HG02943 (cell line): ENCODE data around the gene MTMR12.
A peak's percentile ranks its signal among the peaks of the same experiment; 100 is the strongest.
"Not testable (repeated sequence)": the region's sequence is repeated elsewhere in the genome, so short reads cannot be mapped to it uniquely, and the experiment has no call there.

Source experiments
- ATAC-seq: cut with Tn5 transposase; IDR thresholded peaks from one replicate; pipeline ENCODE4 v1.9.1; 2021; ENCODE audit warnings: mild to moderate bottlenecking, low read depth, moderate library complexity; ENCODE audit not compliant: unreplicated experiment

MTMR12 gene

DNA sequence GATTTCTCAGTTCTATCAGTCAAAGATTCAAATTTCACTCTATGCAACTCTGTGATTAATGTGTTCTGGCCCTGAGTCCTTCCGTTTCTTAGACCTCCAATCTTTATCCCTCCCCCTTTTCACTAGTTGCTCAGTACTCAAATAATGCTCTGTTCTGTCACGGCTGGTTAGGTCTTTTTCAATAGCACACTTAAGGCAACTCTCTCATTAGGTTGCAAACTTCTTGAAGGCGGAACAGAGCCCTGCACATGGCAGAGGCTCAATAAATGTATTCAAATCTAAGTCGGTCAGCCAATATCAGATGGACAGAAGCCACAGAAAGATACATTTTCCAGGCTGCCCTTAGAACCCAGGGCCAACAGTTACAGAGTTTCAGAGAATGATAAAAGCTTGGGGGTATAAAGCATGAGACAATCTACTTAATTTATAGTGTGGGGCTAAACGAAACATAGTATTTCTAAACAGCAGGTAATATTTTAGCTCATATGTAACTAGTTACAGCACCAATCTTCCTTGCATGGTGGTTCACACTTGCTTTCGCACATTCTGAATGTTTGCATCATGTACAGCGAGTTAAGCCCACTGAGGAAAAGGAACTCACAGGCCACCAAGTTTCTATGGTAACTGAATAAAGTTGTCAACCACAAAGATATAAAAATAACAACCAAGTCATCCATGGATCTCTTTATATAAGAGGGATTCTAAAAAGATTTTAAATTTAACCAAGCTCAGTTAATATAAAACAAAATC is 71.5 kb downstream of the MTMR12 start:
- no peak for ATAC-seq

DNA sequence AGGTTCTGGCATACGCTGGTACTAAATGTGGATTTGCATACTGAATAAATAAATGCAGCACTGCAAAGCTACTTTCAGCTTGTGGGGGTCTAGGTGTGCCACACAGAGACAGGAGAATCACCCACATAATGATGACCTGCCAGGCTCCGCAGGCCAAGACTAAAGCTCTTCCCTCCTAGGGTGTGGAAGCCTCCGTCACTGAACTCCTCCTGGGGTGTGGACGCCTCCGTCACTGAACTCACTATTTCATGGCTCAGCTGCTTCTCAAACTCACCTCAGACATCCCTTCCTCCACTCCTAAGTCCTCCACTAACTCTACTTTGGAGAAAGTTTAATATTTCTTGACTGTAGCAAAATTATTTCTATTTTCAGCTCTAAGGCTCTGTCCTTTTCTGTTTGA is 73.4 kb downstream of the MTMR12 start:
- ATAC-seq, result no peak

DNA sequence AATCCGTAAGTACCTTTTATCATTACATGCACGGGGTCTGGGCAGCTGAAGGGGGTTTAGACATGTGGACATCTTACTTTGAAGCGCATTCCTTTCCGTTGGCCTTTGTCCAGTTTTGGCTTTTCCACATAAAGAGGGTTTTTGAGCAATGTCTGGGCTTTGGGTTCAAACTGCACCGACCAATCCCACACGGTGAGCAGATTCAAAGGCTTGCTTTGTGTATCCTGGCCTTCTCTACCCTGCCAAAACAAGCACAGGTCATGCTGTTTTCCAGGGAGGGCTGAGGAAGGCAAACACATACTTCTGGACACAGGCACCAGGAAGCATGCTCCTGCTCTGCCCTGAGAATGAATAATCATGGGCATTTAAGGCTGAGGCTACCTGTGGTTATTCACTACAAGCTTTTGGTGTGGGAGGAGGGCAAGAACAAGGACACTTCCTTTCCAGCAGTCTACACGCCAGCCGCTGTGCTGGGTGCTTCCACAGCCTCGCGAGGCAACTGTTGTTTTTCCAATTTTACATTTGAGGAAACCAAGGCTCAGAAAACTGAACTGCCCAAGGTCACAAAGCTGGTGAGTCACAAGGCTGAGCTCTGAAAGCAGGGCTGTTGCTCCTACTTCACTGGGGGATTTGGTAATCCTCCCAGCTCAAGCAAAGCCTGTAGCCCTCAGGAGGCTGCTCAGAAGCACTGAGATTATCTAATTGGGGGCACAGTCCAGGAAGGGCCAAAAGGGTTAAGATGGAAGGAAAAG is 78.9 kb downstream of the MTMR12 start:
- no peak for ATAC-seq

GRCh38 chr5:32233220-32233695 is 79.5 kb downstream of the MTMR12 start:
- no peak for ATAC-seq

GRCh38 chr5:32232441-32233219 is 80.1 kb downstream of the MTMR12 start:
- peak; percentile 91 for ATAC-seq

DNA sequence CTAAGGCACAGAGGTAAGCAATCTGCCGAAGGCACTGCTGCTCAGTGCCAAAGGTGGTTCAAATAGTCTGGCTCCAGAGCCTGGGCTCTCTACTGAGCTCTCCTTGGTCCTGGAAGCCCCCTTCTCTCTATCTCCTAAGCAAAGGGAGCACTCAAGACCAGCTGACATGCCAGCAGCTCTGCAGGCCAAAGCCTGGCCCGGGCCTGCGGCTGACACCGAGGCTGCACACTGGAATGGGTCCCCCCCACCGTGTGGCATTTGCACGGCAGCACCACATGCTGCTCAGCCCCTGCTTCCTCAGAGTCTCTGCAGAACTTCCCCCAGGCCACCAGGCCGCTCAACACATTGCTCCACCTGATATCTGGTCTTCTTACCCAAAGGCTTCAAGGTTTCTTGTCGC is 80.8 kb downstream of the MTMR12 start:
- ATAC-seq, result no peak

DNA sequence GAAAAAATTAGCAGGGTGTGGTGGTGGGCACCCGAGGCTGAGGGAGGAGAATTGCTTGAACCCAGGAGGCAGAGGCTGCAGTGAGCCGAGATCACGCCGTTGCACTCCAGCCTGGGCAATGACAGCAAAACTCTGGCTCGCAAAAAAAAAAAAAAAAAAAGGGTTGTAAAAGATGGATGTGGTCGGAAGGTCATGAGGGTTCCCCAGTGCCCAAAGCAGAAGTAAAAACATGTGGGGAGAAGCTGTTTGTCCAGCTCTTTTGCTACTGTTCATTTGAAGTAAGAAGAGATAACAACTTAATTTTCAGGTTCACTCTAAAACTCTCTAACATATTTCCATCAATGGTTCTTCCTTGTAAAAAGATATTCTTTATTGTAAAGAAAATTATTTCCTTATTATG is 81.5 kb downstream of the MTMR12 start:
- no peak for ATAC-seq

DNA sequence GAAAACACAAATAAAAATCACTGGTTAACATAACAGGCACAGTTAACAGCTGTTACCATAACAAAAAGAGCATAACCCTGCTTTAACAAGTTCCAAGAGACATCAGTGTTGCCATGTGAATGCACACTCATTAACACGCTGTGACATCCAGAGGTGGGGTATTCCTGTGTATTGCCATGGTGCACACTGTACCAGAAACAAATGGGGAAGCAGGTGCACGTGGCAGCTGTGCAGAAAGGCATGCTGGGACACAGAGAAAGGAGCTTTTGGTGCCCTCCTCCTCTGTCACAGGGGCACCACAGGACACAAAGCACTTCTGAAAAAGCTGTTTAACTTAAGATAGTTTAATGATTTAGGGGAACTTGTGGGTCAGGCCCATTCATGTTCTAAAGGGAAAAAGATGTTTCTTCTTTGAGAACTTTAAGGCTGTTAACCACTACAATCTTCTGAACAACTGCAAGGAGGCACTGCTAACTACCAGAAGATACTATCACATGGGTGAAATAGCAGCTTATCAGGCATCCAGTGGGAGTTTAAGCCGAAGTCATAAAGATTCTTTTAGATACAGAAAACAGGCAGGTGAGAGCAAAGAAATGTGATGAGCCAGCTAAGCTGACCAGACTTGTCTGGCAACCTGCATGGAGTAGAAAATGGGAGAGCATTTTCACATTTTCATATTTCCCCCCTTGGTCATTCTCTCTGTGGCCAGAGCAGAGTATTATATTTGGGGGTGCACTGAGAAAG is 82.2 kb downstream of the MTMR12 start:
- ATAC-seq, result no peak

DNA sequence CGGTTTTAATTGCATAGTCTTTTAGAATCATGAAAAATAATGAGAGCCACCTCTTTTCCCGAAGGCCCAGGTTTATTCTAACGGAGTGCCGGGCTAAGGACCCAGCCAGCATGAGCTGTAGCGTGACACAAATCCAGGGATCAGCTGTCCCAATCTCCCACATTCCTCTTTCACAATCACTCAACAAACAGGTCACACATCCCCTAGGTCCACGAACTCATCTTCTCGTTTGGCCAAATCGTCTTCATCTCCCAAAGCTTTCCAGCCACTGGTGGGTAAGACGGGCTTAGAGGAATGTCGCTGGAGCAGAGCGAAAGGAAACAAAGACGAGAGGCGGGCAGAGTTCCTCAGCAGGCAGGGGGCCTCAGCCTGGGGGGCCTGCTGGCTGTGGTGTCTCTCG is 83.2 kb downstream of the MTMR12 start:
- no peak for ATAC-seq

DNA sequence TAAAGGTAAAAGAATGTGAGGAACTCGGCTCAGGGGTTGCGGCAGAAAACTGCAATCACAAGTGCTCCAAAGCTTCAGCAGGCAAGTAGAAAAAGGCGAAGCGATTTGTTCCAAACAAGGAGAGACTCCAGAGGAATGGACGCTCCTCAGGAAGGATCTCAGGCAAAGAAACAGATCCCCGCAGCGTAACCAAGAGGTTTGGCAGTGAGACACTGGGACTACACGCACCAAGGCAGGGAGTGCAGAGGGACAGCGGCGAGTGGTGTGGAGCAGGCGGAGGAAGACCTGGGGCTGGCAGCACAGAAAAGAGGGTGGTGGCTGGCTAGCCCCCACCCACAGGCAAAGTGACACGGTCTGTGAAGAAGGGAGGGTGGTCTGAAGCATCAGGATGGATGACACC is 83.9 kb downstream of the MTMR12 start:
- no peak for ATAC-seq

- ATAC-seq, result no peak
Observed at GRCh38 chr5:32225445-32225844, 87.3 kb downstream of the MTMR12 start.

DNA sequence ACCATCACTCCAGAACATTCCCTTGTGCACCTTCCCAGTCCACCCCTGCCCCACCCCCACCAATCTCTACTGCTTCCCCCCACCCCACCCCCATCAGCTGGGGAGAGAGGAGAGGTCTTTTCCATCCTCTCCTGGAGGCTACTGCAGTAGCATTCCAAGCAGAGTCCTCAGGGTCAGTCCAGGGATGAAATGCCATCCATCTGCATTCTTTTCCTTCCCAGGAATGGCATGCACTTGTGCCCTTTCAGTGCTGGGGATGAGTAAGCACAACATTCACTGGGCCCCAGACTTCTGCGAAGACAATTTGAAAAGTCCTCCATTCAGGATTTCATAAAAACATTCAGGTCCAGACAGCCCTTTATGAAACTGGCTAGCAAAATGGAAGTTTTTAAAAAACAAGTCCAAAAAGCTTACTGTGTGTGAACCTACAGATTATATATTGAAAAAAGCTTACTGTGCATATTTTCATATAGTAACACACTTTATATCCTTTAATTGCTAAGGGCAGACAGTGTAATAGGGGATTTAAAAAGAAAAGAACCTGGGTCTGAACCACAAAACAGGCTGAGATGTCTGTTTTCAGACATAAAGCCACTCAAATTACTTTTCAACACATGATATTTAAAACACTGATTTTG is 88.6 kb downstream of the MTMR12 start:
- no peak for ATAC-seq

DNA sequence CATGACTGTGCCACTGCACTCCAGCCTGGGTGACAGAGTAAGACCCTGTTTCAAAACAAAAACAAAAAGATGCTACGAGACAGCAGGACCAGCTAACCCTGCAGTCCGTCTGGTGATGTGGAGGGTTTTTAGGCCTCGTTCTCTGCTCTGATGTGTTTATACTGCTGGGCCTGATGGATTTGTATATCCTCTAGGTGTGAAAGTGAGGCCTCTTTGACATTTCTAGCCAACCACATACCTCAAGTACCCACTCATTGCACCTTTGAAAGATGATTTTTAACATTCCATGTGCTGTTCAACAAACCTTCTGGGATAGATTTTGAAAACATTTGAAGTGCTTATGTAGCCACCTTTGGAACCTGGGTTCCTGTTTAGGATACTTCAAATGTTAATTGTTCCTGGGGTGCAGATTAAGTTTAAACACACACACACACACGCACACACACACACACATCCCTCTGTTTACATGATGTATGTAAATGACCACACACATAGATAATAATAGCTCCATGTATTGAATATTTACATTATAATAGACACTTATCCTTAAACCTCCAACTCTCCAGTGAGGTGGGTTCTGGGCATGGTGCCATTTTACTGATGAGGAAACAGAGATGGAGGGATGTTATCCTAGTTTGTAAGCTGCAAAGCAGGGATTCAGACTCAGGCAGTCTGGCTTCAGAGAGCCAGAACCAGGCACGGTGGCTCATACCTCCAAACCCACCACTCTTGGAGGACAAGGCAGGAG is 89.8 kb downstream of the MTMR12 start:
- no peak for ATAC-seq

DNA sequence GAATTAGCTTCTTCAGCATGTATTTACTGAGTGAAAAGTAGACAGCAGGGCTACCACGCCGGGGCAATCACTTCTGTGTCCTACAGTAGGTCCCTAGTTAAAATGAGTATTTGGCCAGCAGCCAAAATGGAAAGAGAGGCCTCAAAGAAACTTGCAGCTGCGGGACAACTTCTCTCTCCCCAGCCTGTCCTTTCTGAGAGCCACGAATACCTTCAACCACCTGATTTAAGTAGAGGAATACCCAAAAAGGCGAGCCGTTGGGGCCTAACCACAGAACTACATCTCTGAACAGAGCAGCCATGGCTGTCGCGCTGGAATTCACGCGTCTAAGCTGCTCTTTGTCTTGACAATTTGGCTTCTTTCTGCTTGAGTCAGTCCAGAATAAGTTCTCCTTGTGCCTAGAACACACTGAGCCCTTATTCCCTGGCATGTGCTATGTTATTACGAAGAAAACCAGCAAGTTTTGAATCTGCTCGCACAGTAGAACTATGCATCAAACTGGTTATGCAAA is 94.8 kb downstream of the MTMR12 start:
- ATAC-seq, result no peak

DNA sequence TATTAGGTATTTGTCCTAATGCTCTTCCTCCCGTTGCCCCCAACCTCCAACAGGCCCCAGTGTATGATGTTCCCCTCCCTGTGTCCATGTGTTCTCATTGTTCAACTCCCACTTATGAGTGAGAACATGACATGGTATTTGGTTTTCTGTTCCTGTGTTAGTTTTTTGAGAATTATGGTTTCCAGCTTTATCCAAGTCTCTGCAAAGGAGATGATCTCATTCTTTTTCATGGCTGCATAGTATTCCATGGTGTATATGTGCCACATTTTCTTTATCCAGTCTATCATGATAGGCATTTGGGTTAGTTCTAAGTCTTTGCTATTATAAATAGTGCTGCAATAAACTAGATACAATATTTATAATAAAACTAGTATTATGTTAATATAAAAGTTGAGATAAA is 98.4 kb downstream of the MTMR12 start:
- not testable (repeated sequence) for ATAC-seq

GRCh38 chr5:32210151-32210550 is 102.6 kb downstream of the MTMR12 start:
- ATAC-seq, result no peak

GRCh38 chr5:32208837-32209236 is 103.9 kb downstream of the MTMR12 start:
- not testable (repeated sequence) for ATAC-seq

DNA sequence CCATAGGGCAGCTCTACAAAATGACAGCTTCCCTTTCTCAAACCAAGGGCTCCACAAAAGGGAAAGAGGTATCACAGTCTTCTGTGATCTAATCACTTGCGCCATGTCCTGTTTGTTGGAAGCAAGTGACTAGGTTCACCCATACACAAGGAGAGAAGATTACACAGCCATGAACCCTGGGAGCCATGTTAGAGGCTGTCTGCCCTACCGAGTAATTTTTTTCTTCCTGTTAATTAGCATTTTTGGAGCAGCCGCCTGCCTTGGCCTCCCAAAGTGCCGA is 105.4 kb downstream of the MTMR12 start:
- no peak for ATAC-seq
